Activated CD8-positive, alpha-beta memory T cell treated with anti-CD3 and anti-CD28 coated beads for 24 hours (primary cell): Measurements from ENCODE around the gene ZNF324B.
A peak's percentile ranks its signal among the peaks of the same experiment; 100 is the strongest.
"Not testable (repeated sequence)": the region's sequence is repeated elsewhere in the genome, so short reads cannot be mapped to it uniquely, and the experiment has no call there.

ENCODE experiments used
- DNase-seq: peaks from one replicate; pipeline ENCODE4 v3.0.0-alpha.2; 2020

Gene ZNF324B

DNA sequence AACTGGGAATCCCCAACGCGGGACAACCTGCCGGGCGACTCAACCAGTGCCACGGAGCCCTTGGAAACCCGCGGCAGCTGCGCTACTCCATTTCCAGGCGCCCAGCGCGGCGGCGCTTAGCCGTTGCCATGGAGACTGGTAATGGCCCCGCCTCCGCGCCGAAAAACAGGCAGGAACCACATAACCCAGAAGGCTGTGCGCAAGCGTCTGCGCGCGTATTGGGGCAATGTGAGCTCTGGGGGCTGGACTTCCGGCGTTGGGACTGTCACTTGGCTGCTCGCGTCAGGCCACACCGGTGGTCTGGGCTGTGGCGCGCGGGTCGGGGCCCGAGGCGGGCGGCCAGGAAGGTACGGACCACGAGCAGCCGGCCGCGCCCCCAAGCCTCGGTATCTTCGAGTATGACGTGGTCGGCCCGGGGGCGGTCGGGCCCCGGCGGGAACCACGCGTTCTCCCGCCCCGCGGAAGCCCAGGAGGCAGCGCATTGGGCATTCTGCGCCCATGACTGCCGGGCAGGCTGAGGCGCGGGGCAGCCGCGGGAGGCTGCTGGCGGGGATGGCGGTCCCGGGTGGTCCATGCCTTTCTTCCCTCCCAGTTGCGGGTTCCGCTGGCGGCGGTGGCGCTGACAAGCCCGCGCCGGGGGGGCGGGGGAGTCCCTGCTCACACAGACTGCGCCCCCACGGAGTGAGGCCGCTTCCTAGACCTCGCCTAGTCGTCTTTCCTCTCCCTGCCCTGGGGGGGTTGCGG is at the start of gene ZNF324B:
TSS of gene ZNF324B (plus strand) at position 265 of the 744 bp plus-strand sequence. CDS start 2,080 bp downstream, outside the sequence.
- peak; percentile 97 for DNase-seq

DNA sequence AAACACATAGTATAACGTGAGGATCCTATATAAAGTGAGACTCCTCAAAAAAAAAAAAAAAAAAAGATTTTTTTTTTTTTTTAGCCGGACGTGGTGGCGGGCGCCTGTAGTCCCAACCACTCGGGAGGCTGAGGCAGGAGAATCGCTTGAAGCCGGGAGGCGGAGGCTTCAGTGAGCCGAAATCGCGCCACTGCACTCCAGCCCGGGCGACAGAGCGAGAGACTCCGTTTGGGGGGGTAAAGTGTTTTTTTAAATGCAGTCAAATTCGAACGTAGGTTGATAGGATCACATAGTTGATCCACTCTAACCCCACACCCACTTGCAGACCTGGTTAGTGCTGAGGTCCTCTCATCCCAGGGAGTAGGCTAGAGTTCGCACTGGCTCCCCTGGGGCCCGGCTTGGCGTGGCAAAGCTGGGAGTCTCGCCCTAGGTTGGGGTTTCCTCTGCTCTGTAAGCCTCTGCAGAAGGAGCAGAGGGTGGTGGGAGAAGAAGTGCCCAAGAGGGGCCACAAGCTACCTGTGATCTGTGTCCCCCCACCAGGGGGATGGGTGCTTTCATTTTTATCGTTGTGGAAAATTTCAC is 49.5 kb upstream of the ZNF324B start:
- DNase-seq: no peak

DNA sequence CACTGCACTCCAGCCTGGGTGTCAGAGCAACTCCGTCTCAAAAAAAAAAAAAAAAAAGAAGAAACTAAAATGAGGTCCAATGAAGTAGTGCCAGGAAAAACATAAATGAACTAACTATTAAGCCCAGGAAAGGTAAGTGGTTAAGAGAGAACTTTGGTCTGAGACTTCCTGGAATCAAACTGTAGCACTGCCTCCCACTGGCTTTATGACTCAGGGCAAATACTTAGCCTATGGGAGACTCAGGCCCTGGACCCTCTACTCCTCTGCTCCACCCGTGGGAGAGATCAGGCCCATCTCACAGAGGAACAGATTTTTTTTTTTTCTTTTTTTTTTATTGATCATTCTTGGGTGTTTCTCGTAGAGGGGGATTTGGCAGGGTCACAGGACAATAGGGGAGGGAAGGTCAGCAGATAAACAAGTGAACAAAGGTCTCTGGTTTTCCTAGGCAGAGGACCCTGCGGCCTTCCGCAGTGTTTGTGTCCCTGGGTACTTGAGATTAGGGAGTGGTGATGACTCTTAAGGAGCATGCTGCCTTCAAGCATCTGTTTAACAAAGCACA is 47.4 kb upstream of the ZNF324B start:
- DNase-seq: not testable (repeated sequence)

DNA sequence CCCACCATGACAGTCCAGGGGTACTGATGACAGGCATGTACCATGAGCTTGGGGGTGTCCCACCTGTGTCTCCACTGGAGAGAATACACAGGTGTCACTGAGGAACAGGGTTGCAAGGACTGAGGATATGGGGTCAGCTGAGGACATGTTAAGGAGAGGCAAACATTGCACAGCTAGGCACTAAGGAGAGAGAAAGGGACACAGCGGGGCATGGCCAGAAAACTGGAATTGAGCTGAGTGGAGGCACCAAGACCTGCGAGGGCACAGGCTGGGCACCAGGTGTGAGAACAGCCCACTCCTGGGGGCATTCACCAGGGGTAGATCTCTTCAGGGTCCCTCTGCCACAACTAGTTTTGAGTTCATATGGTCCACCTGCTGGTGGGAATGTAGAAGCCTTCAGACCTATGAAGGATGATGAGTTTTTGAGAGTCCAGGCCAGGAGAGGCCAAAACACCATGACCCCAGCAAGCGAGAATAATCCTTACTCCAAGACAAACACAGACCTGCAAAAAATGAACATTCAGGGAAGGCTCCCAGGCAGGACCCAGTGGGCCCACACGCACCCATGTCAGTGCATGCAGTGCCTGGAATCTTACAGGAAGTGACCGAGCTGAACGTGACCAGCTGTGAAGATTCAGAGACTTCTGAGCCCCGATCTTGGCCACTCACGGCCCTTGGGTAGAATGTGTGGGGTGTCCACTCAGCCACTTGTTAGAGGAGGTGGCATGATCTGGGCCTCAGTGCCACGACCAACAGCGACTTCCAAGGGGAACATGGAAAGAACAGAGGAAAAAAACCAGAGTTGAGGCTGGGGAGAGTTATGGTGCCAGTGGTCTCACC is 44.4 kb upstream of the ZNF324B start:
- DNase-seq: no peak

DNA sequence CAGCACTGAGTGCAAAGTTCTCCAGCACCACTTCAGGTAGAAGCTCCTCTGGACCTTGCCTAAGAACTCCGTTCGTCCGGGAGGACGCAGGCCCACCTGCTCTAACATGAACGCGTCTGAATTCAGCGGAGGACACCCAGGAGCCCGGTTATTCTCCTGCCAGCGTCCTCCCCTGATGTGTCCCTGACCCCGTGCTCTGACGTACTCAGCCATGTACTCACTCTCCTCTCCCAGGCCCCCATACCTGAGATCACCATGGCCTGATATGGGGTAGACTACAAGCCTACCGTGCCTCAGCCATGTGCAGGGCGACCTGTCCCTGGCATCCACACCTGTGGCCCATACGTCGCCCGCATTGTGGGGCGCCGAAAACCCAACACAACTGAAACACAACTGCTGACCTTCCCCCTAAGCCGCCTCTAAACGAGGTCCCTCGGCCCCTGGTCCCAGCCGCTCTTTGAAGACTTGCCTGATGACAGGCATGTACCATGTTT is 43.7 kb upstream of the ZNF324B start:
- DNase-seq: no peak

DNA sequence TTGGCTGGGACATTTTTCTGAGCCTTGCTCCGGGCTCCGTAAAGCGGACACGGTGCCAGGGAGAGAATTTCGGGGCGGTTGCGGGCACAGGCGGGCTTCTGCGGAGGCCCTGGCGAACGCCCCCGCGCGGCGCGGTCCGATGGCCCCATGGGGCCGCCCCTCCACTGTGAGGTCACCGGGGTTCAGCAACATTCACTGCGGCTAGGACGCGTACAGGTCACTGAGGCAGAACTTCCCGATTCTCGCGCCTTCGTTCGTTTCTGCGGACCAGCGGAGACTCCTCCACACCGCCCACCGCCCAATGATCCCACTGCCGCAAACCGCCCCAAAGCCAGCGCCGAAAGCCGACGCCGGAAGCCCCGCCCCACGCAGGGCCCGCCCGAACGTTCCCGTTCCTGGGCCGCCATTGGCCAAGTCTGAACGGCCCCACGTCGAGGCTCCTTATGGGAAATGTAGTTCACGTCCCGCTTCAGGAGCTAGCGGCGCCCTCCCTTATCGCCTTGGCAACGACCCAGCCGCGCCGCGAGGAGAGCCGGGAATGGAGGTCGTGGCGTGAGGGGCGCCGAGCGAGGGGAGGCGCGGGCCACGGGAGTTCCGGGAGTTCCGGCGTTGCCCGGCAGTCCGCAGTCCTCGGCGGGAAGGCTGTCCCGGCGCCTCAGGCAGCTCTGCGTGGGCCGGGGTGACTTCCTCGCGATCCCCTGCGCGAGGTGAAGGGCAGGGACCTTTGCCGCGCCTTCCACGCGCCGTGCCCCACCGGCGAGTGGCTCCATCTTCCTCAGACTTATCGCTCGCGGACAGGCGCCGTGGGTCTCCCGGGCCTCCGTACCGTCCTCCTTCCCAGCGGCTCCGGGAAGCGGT is 43.0 kb upstream of the ZNF324B start, which contains the start of gene ZNF584:
TSS of gene ZNF584 (plus strand) at position 498 of the 858 bp plus-strand sequence. CDS start 499 bp downstream, outside the sequence.
- peak; percentile 97 for DNase-seq

DNA sequence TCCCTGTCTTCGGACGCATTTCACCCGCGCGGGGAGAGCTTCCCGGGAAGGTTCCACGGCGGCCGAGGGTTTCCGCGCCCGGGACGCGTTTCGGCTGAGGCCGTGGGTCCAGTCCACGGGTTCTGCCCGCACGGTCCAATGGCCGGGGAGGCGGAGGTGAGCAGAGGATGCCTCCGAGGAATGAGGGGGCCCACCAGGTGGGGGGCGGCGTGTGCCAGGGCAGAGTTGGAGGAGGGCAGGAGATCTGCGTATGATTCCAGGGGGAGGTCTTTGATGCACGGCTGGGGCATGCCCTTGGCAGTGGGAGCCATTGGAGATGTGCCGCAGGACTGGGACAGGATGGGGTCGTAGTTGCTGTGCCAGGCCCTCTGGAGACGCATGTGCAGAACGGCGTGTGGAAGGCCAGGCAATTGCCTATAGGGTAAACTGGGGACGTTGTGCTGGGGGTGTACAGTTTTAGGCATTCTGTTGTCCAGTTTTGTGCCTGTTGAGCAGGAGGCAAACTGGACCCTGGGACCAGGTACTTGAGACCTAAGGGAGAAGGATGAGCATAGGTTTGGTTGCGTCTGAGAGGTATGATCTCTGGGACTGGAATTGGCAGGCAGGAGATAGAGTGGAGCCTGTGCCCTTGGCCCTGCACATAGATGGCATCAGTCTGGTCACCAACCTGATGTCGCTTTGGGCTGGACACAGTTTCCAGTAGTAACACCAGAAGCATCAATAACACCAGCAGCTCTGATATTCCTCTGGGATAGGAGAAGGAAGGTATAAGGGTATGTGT is 42.2 kb upstream of the ZNF324B start:
- DNase-seq: peak; percentile 69

DNA sequence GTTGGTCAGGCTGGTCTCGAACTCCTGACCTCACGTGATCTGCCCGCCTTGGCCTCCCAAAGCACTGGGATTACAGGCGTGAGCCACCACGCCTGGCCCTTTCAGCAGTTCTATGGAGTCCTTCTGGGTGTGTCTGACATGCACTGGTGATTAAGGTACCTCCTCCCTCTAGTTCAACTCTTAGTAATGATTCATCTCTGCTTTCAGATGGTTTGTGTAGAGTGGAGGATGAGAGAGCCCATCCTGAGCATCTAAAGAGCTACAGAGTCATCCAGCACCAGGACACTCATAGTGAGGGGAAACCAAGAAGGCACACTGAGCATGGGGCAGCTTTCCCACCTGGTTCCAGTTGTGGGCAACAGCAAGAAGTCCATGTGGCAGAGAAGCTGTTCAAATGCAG is 34.8 kb upstream of the ZNF324B start:
- no peak for DNase-seq

DNA sequence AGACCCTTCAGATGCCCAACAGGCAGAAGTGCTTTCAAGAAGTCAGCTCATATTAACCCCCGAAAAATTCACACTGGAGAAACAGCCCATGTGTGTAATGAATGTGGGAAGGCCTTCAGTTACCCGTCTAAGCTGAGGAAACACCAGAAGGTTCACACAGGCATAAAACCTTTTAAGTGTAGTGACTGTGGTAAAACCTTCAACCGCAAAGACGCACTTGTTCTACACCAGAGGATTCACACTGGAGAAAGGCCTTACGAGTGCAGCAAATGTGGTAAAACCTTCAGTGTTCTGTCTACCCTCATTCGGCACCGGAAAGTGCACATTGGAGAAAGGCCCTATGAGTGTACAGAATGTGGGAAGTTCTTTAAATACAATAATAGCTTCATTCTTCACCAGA is 34.4 kb upstream of the ZNF324B start:
- no peak for DNase-seq

DNA sequence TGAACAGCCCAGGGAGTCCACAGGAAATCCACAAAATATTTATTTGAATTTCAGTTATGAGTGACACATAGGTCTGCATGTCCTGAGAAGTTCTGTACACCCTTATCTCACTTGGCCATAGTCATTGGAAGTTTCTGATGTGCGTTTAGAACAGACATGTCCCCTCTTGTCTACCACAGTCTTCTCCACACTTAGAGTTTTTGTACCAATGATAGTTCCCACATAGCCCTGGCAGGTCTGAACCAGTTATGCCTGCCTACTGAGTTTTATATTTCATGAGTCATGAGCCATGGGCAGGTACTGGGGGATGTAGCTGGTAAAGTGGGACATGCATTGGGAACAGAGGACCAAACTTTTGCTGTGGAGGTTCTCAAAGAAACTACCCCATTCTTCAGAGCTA is 22.8 kb upstream of the ZNF324B start:
- DNase-seq: no peak

DNA sequence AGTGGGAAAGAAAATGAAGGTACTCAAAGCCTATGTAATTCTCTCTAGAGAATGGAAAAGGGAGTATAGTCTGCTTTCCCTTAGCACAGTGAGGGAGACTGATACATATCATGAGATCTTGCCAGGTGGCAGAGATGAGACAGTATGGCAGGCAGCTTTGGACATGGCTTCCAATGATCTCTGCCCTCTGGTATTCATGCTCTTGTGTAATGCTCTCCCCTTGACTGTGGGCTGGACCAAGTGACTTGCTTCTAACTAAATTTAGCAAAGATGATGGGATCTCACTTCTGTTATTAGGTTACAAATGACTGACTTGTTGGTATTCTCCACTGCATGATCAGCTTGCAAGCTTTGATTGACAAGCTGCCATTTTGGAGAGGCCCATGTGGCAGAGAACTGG is 21.7 kb upstream of the ZNF324B start:
- no peak for DNase-seq

DNA sequence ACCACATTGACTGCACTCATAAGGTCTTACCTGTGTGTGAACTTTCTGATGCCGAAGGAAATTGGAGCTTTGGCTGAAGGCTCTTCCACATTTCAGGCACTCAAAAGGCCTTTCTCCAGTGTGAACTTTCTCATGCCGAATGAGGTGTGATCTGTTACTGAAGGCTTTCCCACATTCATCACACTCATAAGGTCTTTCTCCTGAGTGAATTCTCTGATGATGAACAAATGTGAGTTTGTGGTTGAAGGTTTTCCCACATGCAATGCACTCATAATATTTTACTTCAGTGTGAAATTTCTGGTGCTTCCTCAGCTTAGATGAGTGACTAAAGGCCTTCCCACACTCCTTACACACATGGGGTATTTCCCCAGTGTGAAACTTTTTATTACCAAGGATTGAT is 17.2 kb upstream of the ZNF324B start:
- DNase-seq: no peak

DNA sequence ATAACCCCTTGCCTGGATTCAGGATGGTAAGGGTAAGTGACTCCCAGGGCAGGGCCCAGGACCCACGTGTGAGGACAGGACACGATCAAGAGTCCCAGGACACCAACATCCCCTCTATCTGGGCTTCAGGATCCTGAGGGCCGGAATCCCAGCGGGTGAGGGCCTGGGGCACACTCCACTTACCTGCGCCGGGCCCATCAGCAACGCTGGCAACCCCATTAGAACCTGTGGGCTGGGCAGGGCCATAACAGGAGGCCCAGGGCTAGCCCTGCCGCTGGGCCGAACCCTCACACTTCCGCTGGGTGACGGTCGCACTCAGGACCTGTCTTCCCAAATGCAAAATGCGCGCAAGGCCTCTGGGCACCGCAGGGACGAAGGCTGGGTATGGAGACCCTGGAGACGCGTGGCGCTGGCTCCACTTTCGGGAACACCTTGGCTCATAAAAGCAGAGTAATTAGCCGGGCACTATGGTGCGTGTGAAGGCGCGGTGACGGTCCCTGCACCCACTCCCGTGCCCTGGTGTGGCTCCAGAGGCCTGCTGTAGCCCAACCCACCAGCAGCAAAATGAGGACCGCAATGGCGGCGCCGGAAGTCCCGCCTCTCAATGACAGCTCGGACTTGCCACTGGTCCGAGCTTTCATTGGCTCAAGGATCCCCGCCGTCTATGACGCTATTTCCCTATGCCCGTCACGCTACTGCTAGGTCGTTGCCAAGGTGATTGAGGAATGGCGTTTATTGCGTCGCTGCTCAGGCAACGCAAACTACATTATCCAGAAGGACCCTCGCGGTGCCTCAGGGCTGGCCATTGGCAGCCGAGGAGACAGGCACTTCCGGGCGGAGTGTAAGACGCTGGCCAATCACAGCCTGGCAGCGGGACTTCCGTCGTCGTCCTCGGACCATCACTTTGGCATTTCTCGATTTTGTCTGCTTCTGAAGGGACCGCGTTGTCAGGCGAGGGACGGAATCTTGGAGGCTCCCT is 11.6 kb upstream of the ZNF324B start, which contains the start of gene ZNF132:
TSS of gene ZNF132 (minus strand) at position 578 of the 979 bp plus-strand sequence. CDS start at position 246, 332 bp downstream.
- peak; percentile 92 for DNase-seq

DNA sequence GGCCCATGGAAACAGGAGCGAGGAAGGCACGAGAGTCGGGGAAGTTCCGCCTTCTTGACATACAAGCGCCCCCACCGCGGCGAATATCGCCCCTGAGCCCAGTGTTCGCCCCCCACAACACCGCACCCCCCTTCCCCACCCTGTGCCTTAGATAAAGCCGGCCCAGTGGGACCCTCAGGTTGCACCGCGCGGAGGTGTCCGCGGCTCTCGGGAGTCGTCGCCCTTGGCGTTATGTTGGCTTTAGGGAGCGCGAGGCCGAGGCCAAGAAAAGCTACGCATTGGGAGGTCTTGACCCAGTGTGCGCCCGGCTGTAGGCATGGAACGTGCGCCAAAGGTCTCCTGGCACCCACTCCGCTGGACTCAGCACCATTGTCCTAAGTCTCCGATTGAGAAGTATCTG is 10.9 kb upstream of the ZNF324B start:
- DNase-seq: no peak

DNA sequence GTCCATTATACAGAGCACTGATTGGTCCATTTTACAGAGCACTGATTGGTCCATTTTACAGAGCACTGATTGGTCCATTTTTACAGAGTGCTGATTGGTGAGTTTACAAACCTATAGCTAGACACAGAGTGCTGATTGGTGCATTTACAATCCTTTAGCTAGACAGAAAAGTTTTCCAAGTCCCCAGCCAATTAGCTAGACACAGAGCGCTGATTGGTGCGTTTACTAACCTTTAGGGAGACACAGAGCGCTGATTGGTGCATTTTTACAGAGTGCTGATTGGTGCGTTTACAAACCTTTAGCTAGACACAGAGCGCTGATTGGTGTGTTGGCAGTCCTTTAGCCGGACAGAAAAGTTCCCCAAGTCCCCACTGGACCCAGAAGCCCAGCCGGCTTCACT is 8.4 kb upstream of the ZNF324B start:
- DNase-seq: not testable (repeated sequence)

DNA sequence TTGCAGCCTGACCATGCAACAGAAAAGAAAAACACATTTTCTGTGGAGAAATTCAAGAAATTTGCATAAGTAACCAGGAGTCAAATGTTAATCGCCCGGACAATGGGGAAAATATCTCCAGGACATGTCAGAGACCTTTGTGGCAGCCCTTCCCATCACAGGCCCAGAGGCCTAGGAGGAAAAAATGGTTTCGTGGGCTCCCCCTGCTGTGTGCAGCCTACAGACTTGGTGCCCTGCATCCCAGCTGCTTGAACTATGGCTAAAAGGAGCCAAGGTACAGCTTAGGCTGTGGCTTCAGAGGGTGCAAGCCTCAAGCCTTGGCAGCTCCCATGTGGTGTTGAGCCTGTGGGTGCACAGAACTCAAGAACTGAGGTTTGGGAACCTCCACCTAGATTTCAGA is 2.6 kb upstream of the ZNF324B start:
- DNase-seq: not testable (repeated sequence)

DNA sequence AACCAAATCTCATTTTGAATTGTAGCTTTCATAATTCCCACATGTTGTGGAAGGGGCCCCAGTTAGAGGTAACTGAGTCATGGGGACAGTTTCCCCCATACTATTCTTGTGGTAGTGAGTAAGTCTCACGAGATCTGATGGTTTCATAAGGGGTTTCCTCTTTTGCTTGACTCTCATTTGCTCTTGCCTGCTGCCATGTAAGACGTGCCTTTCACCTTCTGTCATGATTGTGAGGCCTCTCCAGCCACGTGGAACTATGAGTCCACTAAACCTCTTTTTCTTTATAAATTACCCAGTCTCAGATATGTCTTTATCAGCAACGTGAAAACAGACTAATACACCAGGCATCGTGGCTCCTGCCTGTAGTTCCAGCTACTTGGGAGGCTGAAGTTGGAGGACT is 1.4 kb upstream of the ZNF324B start:
- not testable (repeated sequence) for DNase-seq

DNA sequence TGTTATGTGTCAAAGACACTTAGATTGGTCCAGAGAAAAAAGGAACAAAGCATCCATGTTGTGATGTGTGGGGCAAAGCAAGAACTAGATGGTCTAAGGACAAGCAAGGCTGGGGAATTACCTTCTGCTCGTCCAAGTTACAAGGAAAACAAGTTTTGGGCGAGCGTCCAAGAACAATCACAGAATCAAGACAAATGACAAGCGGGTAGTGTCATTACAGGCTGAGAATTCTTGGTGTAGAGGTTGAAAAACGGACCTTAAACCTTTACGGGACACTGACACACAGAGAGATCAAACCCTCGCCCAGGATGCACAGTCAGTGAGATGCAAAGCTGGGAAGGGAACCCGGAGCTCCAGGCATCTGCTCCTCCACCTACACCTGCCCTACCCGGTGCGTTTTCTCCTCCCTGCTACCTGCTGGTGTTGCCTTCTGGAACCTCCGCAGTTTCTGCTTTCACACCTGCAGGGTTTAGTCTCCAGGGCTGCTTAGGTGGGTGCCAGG is 515 bp upstream of the ZNF324B start:
- no peak for DNase-seq

DNA sequence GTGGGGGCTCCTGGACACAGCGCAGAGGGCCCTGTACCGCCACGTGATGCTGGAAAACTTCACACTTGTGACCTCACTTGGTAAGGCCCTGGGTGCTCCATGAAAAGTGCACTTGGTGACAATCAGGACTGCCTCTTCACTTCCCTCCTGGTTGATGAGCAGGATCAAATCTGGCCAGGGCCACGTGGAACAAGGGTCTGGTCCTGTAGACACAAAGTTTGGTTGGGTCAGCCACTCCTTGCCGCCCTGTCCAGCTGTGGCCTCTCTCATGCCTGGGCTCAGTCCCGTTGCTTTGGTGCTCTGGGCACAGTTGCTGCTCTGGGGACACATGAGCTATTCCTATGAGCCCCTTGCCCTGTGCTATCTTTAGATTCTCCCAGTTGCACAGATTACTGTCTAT is 2.3 kb downstream of the ZNF324B start:
- DNase-seq: no peak

DNA sequence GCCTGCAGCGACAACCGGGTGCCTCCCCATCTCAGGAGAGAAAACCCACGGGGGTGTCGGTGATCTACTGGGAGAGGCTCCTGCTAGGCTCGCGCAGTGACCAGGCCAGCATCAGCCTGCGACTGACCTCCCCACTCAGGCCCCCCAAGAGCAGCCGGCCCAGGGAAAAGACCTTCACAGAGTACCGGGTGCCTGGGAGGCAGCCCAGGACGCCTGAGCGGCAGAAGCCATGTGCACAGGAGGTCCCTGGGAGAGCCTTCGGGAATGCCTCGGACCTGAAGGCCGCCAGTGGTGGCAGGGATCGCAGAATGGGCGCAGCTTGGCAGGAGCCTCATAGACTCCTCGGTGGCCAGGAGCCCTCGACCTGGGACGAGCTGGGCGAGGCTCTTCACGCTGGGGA is 3.9 kb downstream of the ZNF324B start:
- no peak for DNase-seq
